Astrocyte (in vitro differentiated cells and primary cell): ENCODE data around the gene RXFP1. TPM values are rescaled to one million over a fixed set of nuclear protein-coding genes. Genes with fewer than 3 reads are reported as not detected.

Experiments used
- DNase-seq: peaks from one replicate; pipeline ENCODE4 v3.0.0-alpha.2; 2010; ENCODE audit warnings: low read depth
- FAIRE-seq: peaks from 2 replicates; lab custom pipeline; 2011; peaks lifted over from hg19 to GRCh38; lab: Jason Lieb, UNC
- H2AFZ ChIP-seq: 2 replicates; pipeline ENCODE4 v1.6.0; 2012; ENCODE audit warnings: low read depth, low read length, inconsistent platforms
- H3K27ac ChIP-seq: 2 replicates; pipeline ENCODE4 v1.5.1; 2011; ENCODE audit warnings: low read depth, low read length, inconsistent platforms
- H3K27me3 ChIP-seq: 2 replicates; pipeline ENCODE4 v1.6.0; 2011; ENCODE audit warnings: low read length, inconsistent platforms; ENCODE audit not compliant: insufficient read depth
- H3K36me3 ChIP-seq: 2 replicates; pipeline ENCODE4 v1.5.1; 2011; ENCODE audit warnings: low read length, inconsistent platforms; ENCODE audit not compliant: insufficient read depth
- H3K4me1 ChIP-seq: 2 replicates; pipeline ENCODE4 v1.5.1; 2011; ENCODE audit warnings: low read length, inconsistent platforms; ENCODE audit not compliant: insufficient read depth
- H3K4me2 ChIP-seq: 2 replicates; pipeline ENCODE4 v1.6.0; 2012; ENCODE audit warnings: low read length, inconsistent platforms
- H3K4me3 ChIP-seq: 2 replicates; pipeline ENCODE4 v1.5.1; 2011; ENCODE audit warnings: low read depth, mild to moderate bottlenecking, low read length, inconsistent platforms; ENCODE audit not compliant: insufficient read depth
- H3K79me2 ChIP-seq: 2 replicates; pipeline ENCODE4 v1.6.0; 2012; ENCODE audit warnings: mild to moderate bottlenecking, low read length, inconsistent platforms; ENCODE audit not compliant: insufficient read depth
- H3K9ac ChIP-seq: 2 replicates; pipeline ENCODE4 v1.6.0; 2012; ENCODE audit warnings: mild to moderate bottlenecking, low read length, inconsistent platforms
- H3K9me3 ChIP-seq: 2 replicates; pipeline ENCODE4 v1.5.1; 2012; ENCODE audit warnings: low read depth, mild to moderate bottlenecking, low read length, inconsistent platforms; ENCODE audit not compliant: insufficient read depth
- H4K20me1 ChIP-seq: 2 replicates; pipeline ENCODE4 v1.6.0; 2012; ENCODE audit warnings: low read length, inconsistent platforms; ENCODE audit not compliant: insufficient read depth
- H3K27ac Mint-ChIP-seq: one replicate; pipeline ENCODE4 v1.8.0; 2021; ENCODE audit warnings: mild to moderate bottlenecking, mixed read lengths; ENCODE audit not compliant: unreplicated experiment
- H3K27me3 Mint-ChIP-seq: one replicate; pipeline ENCODE4 v1.8.0; 2021; ENCODE audit warnings: low read depth, mixed read lengths; ENCODE audit not compliant: unreplicated experiment
- H3K36me3 Mint-ChIP-seq: one replicate; pipeline ENCODE4 v1.8.0; 2021; ENCODE audit warnings: low read depth, mixed read lengths; ENCODE audit not compliant: unreplicated experiment
- H3K4me1 Mint-ChIP-seq: one replicate; pipeline ENCODE4 v1.8.0; 2021; ENCODE audit warnings: low read depth, mixed read lengths; ENCODE audit not compliant: unreplicated experiment
- H3K4me3 Mint-ChIP-seq: one replicate; pipeline ENCODE4 v1.8.0; 2021; ENCODE audit warnings: mild to moderate bottlenecking, moderate library complexity, mixed read lengths; ENCODE audit not compliant: unreplicated experiment
- H3K9me3 Mint-ChIP-seq: one replicate; pipeline ENCODE4 v1.8.0; 2021; ENCODE audit warnings: mild to moderate bottlenecking, mixed read lengths; ENCODE audit not compliant: unreplicated experiment
- EZH2 ChIP-seq: IDR thresholded peaks from 2 replicates; pipeline ENCODE4 v1.6.1; 2012; ENCODE audit warnings: mild to moderate bottlenecking, low read length, inconsistent platforms; ENCODE audit not compliant: insufficient read depth
- total RNA-seq: library from RNA; stranded (reverse); gene quantifications from 2 replicates; pipeline ENCODE4 v1.2.1, GENCODE V29; 2021
- TF ChIP-seq, protein P1 (sequence below): IDR thresholded peaks from 2 replicates; pipeline ENCODE4 v1.5.1; 2011; ENCODE audit warnings: low read depth, mild to moderate bottlenecking, inconsistent platforms, low read length, moderate library complexity; ENCODE audit not compliant: insufficient read depth

The RXFP1 gene
- total RNA-seq, 1 donor from 2014 or later = 0.14 TPM

DNA sequence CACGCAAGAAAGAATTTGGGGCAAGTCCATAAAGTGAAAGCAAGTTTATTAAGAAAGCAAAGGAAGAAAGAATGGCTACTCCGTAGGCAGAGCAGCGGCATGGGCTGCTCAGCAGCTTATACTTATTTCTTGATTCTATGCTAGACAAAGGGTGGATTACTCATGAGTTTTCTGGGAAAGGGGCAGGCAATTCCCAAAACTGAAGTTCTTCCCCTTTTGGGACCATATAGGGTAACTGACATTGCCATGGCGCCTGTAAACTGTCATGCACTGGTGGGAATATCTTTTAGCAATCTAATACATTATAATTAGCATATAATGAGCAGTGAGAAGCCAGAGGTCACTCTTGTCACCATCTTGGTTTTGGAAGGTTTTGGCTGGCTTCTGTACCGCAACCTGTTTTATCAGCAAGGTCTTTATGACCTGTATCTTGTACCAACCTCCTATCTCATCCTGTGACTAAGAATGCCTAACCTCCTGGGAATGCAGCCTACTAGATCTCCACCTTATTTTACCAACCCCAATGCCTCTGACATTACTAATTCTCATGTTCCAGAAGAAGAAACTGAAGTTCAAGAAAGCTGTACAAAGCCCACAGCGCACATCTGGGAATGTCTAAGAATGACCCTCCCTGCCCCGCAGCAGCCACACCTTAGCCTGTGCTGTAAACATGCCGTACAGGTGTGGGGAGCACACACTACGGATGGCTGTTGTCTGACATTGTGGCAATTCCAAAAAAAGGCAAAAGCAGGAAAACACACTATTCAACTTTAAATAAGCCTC is 18.6 kb downstream of the RXFP1 start:
- TF ChIP-seq, protein P1, sequence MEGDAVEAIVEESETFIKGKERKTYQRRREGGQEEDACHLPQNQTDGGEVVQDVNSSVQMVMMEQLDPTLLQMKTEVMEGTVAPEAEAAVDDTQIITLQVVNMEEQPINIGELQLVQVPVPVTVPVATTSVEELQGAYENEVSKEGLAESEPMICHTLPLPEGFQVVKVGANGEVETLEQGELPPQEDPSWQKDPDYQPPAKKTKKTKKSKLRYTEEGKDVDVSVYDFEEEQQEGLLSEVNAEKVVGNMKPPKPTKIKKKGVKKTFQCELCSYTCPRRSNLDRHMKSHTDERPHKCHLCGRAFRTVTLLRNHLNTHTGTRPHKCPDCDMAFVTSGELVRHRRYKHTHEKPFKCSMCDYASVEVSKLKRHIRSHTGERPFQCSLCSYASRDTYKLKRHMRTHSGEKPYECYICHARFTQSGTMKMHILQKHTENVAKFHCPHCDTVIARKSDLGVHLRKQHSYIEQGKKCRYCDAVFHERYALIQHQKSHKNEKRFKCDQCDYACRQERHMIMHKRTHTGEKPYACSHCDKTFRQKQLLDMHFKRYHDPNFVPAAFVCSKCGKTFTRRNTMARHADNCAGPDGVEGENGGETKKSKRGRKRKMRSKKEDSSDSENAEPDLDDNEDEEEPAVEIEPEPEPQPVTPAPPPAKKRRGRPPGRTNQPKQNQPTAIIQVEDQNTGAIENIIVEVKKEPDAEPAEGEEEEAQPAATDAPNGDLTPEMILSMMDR = no peak
- no peak for TF ChIP-seq EZH2
- no peaks in the 10 kb centered on the region for H4K20me1 ChIP-seq
- H3K4me2 ChIP-seq = no peak overlapping the region
- Mint-ChIP-seq H3K4me3 (no peak overlapping the region), H3K27ac (peak overlapping the region; percentile 58), H3K9me3 (no peaks in the 10 kb centered on the region), H3K27me3 (no peaks in the 10 kb centered on the region), H3K4me1 (peaks cover 31% of the 10 kb centered on the region), H3K36me3 (no peaks in the 10 kb centered on the region)
- no peaks in the 10 kb centered on the region for H3K27me3 ChIP-seq
- no peak overlapping the region for H3K9ac ChIP-seq
- no peak for FAIRE-seq
- no peaks in the 10 kb centered on the region for H3K4me1 ChIP-seq
- no peak overlapping the region for H2AFZ ChIP-seq
- H3K79me2 ChIP-seq = no peaks in the 10 kb centered on the region
- no peaks in the 10 kb centered on the region for H3K36me3 ChIP-seq
- peak; percentile 18 for DNase-seq
- no peak overlapping the region for H3K27ac ChIP-seq
- no peaks in the 10 kb centered on the region for H3K9me3 ChIP-seq
- H3K4me3 ChIP-seq = no peak overlapping the region

DNA sequence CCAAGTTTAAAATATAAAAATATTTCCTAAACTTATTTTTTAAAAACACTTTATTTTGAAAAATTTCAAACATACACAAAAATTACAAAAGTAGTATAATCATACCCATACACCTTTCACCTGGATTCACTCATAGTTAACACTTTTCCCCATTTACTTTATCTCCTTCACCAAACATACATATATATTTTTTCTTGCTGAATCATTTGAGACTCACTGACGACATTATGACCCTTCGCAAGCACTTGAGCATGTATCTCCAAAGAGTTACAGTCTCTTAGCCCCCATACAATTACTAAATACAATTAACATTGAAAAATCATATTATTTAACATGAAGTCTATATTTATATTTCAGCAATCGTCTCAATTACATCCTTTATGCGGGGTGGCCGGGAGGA is 19.8 kb downstream of the RXFP1 start:
- no peaks in the 10 kb centered on the region for H3K4me1 ChIP-seq

More for the DNA sequence above, 19.8 kb downstream of the RXFP1 start:
- Mint-ChIP-seq H3K9me3 (no peaks in the 10 kb centered on the region), H3K4me1 (peaks cover 27% of the 10 kb centered on the region), H3K4me3 (no peak overlapping the region), H3K27me3 (no peaks in the 10 kb centered on the region), H3K27ac (no peak overlapping the region), H3K36me3 (no peaks in the 10 kb centered on the region)
- H3K9ac ChIP-seq = no peak overlapping the region
- H3K4me2 ChIP-seq = no peak overlapping the region
- no peaks in the 10 kb centered on the region for H3K79me2 ChIP-seq
- TF ChIP-seq, protein P1 = no peak
- no peak for TF ChIP-seq EZH2
- FAIRE-seq (no peak), DNase-seq (no peak)
- H3K36me3 ChIP-seq = no peaks in the 10 kb centered on the region
- H3K27me3 ChIP-seq = no peaks in the 10 kb centered on the region
- H3K4me3 ChIP-seq = no peak overlapping the region
- H3K27ac ChIP-seq = no peak overlapping the region
- no peak overlapping the region for H2AFZ ChIP-seq
- no peaks in the 10 kb centered on the region for H3K9me3 ChIP-seq
- no peaks in the 10 kb centered on the region for H4K20me1 ChIP-seq
